Measurements from ENCODE around the gene BHLHE23. TPM values are rescaled to one million over a fixed set of nuclear protein-coding genes. Genes with fewer than 3 reads are reported as not detected.

Gene BHLHE23
- total RNA-seq, 4 donors from 2014 or later = not detected

DNA sequence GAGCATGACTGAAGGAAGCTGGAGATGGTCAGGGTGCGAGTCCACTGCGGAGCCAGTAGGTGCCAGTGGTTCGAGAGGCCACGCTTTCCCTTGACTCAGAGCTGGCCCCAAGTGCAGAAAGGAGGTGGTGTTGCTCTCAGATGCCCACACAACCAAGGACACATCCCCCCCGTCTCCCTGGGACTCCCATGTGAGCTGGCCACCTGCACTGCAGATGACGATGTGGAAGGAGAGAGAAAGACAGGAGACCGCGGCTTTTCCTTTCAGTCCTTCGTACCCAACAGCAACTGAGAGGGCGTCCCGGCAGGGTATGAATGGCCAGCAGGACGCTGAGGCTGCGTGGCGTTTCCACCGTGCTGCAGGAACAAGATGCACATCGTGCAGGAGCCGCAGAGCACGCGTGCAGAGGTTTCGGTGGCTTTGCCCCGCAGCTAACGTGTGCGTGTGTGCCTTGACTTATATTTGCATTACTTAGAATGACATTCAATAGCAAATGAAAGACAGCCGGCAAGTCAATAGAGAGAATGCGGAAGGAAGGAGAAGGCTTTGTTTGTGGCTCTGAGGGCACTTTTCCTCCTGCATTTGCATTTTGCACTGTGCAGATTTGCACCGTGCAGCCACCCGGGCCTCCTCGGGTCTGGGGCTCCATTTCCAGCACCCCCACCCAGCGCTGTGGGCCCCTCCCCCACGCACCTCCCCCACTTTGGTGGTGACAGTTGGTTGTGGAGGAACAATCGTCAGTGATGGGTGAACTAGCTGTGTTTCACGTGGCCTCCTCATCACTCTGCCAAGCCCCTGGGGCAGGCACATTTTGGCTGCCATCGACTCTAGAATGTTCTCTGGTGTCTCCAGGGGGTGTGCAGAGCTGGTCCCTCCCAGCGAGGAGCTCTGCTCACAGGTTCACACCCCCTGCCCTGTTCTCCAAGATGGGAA, 26.4 kb upstream of the BHLHE23 start:
- DNase-seq = no peak
- Histone ChIP-seq H3K4me3 (replicated peaks in 1 of 3) (no peak overlapping the region), H3K27me3 (no peaks in the 10 kb centered on the region), H3K9me3 (no peaks in the 10 kb centered on the region), H3K4me1 (no peaks in the 10 kb centered on the region), H3K27ac (no peak overlapping the region), H3K36me3 (no peaks in the 10 kb centered on the region)
- intact Hi-C loops (cut with DNase I) = no loop called here
- 9 to 12% methylated on average over 32 to 33 of the region's 34 CpGs for WGBS, 2 donors
- no peak for TF ChIP-seq POLR2A (IDR thresholded peaks at IDR 0.05)
- TF ChIP-seq, protein P1, sequence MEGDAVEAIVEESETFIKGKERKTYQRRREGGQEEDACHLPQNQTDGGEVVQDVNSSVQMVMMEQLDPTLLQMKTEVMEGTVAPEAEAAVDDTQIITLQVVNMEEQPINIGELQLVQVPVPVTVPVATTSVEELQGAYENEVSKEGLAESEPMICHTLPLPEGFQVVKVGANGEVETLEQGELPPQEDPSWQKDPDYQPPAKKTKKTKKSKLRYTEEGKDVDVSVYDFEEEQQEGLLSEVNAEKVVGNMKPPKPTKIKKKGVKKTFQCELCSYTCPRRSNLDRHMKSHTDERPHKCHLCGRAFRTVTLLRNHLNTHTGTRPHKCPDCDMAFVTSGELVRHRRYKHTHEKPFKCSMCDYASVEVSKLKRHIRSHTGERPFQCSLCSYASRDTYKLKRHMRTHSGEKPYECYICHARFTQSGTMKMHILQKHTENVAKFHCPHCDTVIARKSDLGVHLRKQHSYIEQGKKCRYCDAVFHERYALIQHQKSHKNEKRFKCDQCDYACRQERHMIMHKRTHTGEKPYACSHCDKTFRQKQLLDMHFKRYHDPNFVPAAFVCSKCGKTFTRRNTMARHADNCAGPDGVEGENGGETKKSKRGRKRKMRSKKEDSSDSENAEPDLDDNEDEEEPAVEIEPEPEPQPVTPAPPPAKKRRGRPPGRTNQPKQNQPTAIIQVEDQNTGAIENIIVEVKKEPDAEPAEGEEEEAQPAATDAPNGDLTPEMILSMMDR (IDR thresholded peaks at IDR 0.05) = no peak

DNA sequence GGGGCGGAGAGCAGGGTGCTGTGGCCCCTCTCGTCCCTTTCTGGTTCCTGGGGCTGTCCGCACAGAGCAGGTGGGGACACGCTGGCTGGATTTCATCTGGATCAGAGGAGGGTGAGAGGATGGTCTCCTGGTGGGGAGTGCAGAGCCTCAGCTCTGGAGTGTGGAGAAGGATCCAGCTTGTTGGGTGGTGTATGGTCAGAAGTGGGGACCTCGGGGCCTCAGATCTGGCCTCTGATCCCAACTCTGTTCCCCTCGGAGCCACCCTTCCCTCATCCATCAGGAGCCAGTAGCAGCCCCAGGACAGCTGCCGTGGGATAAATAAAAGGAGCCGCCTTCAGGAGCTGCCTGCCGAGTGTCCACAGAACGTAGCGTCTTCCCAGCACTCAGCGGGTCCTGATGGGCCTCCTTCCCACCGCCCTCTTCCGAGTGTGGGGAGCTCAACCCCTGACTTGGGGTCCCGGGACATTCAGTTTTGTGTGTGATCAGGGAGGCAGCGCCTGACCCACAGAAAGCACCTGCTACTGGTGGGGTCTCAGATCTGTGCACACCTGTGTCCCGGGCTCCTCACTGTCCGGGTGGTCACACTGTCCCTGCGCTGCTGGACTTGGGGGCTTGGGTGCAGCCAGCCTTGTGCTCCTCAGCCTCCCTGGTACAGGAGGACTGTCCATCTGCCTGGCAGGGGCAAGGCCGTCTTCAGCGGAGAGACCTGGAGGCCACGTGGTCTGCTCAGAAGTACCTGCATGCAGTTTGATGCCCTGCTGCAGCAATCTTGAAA, 25.4 kb upstream of the BHLHE23 start:
- intact Hi-C loops (cut with DNase I) = no loop called here
- TF ChIP-seq POLR2A (IDR thresholded peaks at IDR 0.05) = no peak
- TF ChIP-seq, protein P1 (IDR thresholded peaks at IDR 0.05) = no peak
- 62 to 63% methylated on average over 20 of the region's 22 CpGs for WGBS, 2 donors
- DNase-seq = no peak
- Histone ChIP-seq H3K36me3 (no peaks in the 10 kb centered on the region), H3K4me1 (no peaks in the 10 kb centered on the region), H3K27me3 (no peaks in the 10 kb centered on the region), H3K9me3 (no peaks in the 10 kb centered on the region), H3K4me3 (replicated peaks in 1 of 3) (no peak overlapping the region), H3K27ac (no peak overlapping the region)

DNA sequence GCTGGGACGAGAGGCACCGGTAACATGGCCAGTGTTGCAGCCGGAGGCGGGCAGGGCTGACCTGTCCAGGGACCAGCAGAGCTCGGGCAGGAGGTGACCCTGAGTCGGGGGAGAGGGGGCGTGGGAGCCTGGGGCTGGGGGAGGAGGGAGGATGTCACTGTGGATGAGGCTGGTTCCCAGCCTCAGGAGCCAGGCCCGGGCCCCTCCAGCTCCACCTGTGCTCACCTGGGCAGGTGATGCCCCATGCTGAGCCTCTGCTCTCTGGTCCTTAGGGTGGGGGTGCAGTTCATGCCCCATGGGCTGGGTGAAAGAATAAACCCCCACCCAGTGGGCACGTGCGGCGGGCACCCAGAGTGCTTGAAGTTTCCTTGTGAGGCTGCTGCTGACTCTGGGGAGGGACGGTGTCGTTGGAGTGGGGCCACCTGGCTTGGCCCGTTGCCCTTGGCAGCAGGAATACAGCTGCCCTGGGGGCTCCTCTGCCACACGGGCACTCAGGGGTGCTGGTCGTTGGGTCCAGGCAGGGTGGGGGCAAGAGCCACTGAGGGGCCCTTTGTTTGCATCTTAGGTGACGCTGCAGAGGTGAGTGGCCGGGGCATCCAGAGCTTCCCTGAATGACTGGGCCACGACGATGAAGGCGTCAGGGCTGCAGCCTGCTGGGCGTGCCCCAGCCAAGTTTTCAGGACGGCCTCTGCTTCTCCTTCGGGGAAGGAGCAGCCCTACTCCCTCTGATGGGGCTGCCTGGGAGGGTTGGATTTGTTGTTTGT, 24.7 kb upstream of the BHLHE23 start:
- Histone ChIP-seq H3K4me1 (no peaks in the 10 kb centered on the region), H3K9me3 (no peaks in the 10 kb centered on the region), H3K27ac (no peak overlapping the region), H3K36me3 (no peaks in the 10 kb centered on the region), H3K27me3 (no peaks in the 10 kb centered on the region), H3K4me3 (replicated peaks in 1 of 3) (no peak overlapping the region)
- no peak for DNase-seq
- no peak for TF ChIP-seq POLR2A (IDR thresholded peaks at IDR 0.05)
- TF ChIP-seq, protein P1 (IDR thresholded peaks at IDR 0.05) = no peak
- intact Hi-C loops (cut with DNase I) = no loop called here
- WGBS, 2 donors = 50 to 58% methylated on average over 10 to 16 of the region's 24 CpGs

DNA sequence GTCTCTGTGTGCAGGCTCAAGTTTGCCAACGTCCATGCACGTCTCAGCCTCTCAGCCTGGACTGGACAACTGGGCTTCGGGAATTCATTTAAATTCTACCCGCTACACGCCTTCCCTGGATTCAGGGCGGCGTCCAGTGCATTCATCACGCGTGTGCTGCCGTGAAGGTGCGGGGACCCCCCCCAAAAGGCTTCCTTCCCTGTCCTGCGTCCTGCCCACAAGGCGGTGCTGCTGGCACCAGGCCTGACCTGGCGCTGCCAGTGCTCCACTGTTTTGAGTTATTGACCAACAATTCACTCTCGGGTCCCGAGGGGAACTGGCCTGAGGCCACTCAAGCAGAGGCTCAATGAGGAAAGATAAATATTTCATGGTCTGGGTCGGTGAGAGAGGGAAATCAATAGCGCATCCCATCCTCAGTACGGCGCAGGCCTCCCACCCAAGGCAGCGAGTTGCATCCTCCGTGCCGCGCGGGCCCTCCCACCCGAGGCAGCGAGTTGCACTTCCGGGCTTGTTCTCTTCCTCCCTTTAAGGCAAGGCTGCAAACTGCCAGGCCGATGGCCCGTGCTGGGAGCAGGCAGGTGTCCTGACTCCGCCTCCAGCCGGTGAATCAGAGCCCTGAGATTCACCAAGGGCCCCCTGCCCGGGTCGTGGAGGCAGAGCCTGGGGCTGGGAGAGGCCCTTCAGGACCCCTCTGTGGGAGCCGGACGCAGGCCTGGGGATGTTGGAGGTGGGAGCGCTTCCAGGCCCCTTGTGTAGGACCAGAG, 22.8 kb upstream of the BHLHE23 start:
- DNase-seq = no peak
- Histone ChIP-seq H3K27ac (no peak overlapping the region), H3K9me3 (no peaks in the 10 kb centered on the region), H3K4me3 (replicated peaks in 1 of 3) (no peak overlapping the region), H3K27me3 (peaks cover 8% of the 10 kb centered on the region), H3K4me1 (no peaks in the 10 kb centered on the region), H3K36me3 (no peaks in the 10 kb centered on the region)
- TF ChIP-seq, protein P1 (IDR thresholded peaks at IDR 0.05) = no peak
- TF ChIP-seq POLR2A (IDR thresholded peaks at IDR 0.05) = no peak
- intact Hi-C loops (cut with DNase I) = no loop called here
- WGBS, 2 donors = 43 to 66% methylated on average over 26 to 30 of the region's 37 CpGs

All from thyroid gland (tissue), 4 donors.